ENCODE results near the gene LHX5.

The LHX5 gene

GRCh38 chr12:113472191-113473121 lies 785 bp upstream of the LHX5 start:
- H3K4me3 ChIP-seq (ENCODE audit: insufficient read depth, low read depth, low read length): peak overlapping the region; percentile 84
- H3K27me3 ChIP-seq (ENCODE audit: control insufficient read depth, insufficient read depth, low read length, poor library complexity, severe bottlenecking): peaks cover 98% of the 10 kb centered on the region
- H3K4me1 ChIP-seq (ENCODE audit: control insufficient read depth, insufficient read depth, low read length): peaks cover 69% of the 10 kb centered on the region
- no peaks in the 10 kb centered on the region for H3K9me3 ChIP-seq (ENCODE audit: control insufficient read depth, low read length)
- H3K27ac ChIP-seq (ENCODE audit: insufficient read depth, low read depth, low read length, poor library complexity, severe bottlenecking): peak overlapping the region; percentile 50
- H3K36me3 ChIP-seq (ENCODE audit: control insufficient read depth, insufficient read depth, low read length): no peaks in the 10 kb centered on the region
- 0 to 1% methylated on average over 51 of the region's 51 CpGs for WGBS, 2 experiments

DNA sequence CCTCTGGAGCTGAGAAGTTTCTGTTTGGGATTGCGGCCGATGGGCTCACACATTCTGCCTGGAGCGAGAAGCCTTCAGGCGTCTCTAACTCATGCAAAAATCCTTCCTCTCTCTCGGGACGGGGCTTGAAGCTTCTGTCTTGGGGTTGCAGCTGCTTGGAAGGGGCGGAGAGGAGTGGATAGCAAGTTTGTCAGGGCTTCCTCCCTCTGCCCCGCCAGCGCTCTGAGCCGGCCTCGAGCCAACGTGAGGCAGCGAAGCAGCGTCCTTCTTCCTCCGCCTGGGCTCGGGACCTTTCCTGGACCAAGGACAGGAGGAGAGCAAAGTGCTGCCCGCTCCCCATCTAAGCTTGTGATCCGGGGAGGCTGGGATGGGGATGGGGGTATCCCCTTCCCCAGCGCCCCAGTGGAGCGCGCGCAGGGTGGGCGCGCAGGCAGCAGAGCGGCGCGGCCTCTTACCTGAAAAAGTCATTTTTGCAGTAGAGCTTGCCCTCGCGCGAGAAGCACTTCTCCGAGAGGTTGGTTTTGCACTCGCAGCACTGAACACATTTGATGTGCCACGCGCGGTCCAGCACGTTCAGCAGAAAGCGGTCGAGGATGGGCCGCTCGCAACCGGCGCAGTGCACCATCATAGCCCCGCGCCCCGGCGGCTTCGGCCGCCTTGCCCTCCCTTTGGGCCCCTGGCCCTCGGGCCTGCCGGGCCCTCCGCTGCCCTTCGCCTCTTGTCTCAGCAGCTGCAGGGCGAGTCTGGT lies 626 bp downstream of the LHX5 start:
- Histone ChIP-seq H3K27ac (ENCODE audit: insufficient read depth, low read depth, low read length, poor library complexity, severe bottlenecking) (peak overlapping the region; percentile 63), H3K27me3 (ENCODE audit: control insufficient read depth, insufficient read depth, low read length, poor library complexity, severe bottlenecking) (peaks cover 100% of the 10 kb centered on the region), H3K4me3 (ENCODE audit: insufficient read depth, low read depth, low read length) (peak overlapping the region; percentile 84), H3K36me3 (ENCODE audit: control insufficient read depth, insufficient read depth, low read length) (no peaks in the 10 kb centered on the region), H3K4me1 (ENCODE audit: control insufficient read depth, insufficient read depth, low read length) (peaks cover 77% of the 10 kb centered on the region), H3K9me3 (ENCODE audit: control insufficient read depth, low read length) (no peaks in the 10 kb centered on the region)
- 1% methylated on average over 53 of the region's 53 CpGs for WGBS, 2 experiments

DNA sequence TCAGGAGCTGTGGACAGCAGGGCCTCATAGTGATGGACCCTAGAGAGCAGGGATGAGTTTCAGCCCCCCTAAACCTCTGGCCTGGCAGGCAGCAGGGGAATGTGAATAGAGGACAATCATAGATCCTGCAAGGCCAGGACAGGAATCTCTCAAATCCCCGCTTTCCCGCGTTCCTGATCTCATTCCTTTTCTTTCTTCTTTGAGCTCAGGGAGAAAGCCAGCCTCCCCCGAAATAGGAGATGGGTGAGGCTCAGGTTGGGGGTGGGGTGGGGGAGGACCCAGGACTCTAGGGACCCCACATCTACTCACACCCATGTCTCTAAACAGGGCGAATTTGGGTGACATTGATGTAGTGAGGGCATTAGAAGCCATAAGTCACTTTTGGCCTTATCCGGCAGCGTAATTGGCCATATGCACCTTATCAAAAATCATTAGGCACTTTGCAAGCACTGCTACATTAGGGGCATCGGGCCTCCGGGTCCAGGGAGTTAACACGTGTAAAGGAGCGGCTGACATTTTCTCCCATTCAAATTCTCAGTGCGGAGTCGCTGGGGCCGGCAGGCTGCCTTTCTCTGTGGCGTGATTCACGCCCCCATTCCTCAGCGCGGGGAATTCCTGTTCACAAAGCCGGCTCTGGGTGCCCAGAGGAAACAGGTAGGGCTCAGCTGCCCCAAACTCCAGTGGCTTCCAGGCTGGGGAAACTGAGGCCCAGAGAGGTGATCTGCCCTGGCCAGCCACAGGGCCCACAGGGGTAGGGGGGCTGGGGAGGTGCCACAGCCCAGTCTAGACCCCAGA lies 1.5 kb downstream of the LHX5 start:
- 3 to 5% methylated on average over 18 to 19 of the region's 19 CpGs for WGBS, 2 experiments
- H3K27ac ChIP-seq (ENCODE audit: insufficient read depth, low read depth, low read length, poor library complexity, severe bottlenecking): no peak overlapping the region
- H3K27me3 ChIP-seq (ENCODE audit: control insufficient read depth, insufficient read depth, low read length, poor library complexity, severe bottlenecking): peaks cover 100% of the 10 kb centered on the region
- H3K9me3 ChIP-seq (ENCODE audit: control insufficient read depth, low read length): no peaks in the 10 kb centered on the region
- no peaks in the 10 kb centered on the region for H3K36me3 ChIP-seq (ENCODE audit: control insufficient read depth, insufficient read depth, low read length)
- peaks cover 75% of the 10 kb centered on the region for H3K4me1 ChIP-seq (ENCODE audit: control insufficient read depth, insufficient read depth, low read length)
- peak overlapping the region; percentile 84 for H3K4me3 ChIP-seq (ENCODE audit: insufficient read depth, low read depth, low read length)

- H3K36me3 ChIP-seq (ENCODE audit: control insufficient read depth, insufficient read depth, low read length): no peaks in the 10 kb centered on the region
- peak overlapping the region; percentile 84 for H3K4me3 ChIP-seq (ENCODE audit: insufficient read depth, low read depth, low read length)
- no peak overlapping the region for H3K27ac ChIP-seq (ENCODE audit: insufficient read depth, low read depth, low read length, poor library complexity, severe bottlenecking)
- WGBS, 2 experiments: 12 to 15% methylated on average over 17 of the region's 17 CpGs
- H3K27me3 ChIP-seq (ENCODE audit: control insufficient read depth, insufficient read depth, low read length, poor library complexity, severe bottlenecking): peaks cover 100% of the 10 kb centered on the region
- peaks cover 76% of the 10 kb centered on the region for H3K4me1 ChIP-seq (ENCODE audit: control insufficient read depth, insufficient read depth, low read length)
- no peaks in the 10 kb centered on the region for H3K9me3 ChIP-seq (ENCODE audit: control insufficient read depth, low read length)
These were observed 2.3 kb downstream of the LHX5 start for GRCh38 chr12:113469224-113469948.

- H3K4me3 ChIP-seq (ENCODE audit: insufficient read depth, low read depth, low read length): peak overlapping the region; percentile 84
- peaks cover 100% of the 10 kb centered on the region for H3K27me3 ChIP-seq (ENCODE audit: control insufficient read depth, insufficient read depth, low read length, poor library complexity, severe bottlenecking)
- H3K9me3 ChIP-seq (ENCODE audit: control insufficient read depth, low read length): no peaks in the 10 kb centered on the region
- H3K36me3 ChIP-seq (ENCODE audit: control insufficient read depth, insufficient read depth, low read length): no peaks in the 10 kb centered on the region
- H3K4me1 ChIP-seq (ENCODE audit: control insufficient read depth, insufficient read depth, low read length): peaks cover 71% of the 10 kb centered on the region
- 3 to 4% methylated on average over 38 of the region's 38 CpGs for WGBS, 2 experiments
- no peak overlapping the region for H3K27ac ChIP-seq (ENCODE audit: insufficient read depth, low read depth, low read length, poor library complexity, severe bottlenecking)
These were observed 3.1 kb downstream of the LHX5 start for GRCh38 chr12:113468365-113469223.

GRCh38 chr12:113467502-113468364 lies 3.9 kb downstream of the LHX5 start:
- Histone ChIP-seq H3K4me1 (ENCODE audit: control insufficient read depth, insufficient read depth, low read length) (peaks cover 75% of the 10 kb centered on the region), H3K27me3 (ENCODE audit: control insufficient read depth, insufficient read depth, low read length, poor library complexity, severe bottlenecking) (peaks cover 100% of the 10 kb centered on the region), H3K27ac (ENCODE audit: insufficient read depth, low read depth, low read length, poor library complexity, severe bottlenecking) (no peak overlapping the region), H3K9me3 (ENCODE audit: control insufficient read depth, low read length) (no peaks in the 10 kb centered on the region), H3K36me3 (ENCODE audit: control insufficient read depth, insufficient read depth, low read length) (no peaks in the 10 kb centered on the region), H3K4me3 (ENCODE audit: insufficient read depth, low read depth, low read length) (peak overlapping the region; percentile 84)
- WGBS, 2 experiments: 4 to 5% methylated on average over 78 of the region's 78 CpGs

DNA sequence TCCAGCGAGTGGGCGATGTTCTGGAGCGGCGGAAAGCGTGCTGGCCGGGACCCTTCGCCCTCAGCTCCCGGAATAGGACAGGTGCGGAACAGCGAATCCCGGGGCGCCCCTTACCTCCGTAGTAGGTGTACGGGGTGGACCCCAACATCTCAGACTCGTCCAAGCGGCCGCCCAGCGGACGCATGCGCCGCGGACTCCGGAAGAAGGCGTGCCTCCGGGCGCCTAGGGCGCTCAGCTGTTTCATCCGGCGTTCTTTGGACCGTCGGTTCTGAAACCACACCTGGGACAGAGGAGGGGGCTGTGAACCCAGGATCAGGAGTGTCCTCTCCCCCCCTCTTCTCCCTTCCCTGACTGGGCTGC lies 4.5 kb downstream of the LHX5 start:
- Histone ChIP-seq H3K9me3 (ENCODE audit: control insufficient read depth, low read length) (no peaks in the 10 kb centered on the region), H3K27ac (ENCODE audit: insufficient read depth, low read depth, low read length, poor library complexity, severe bottlenecking) (no peak overlapping the region), H3K36me3 (ENCODE audit: control insufficient read depth, insufficient read depth, low read length) (no peaks in the 10 kb centered on the region), H3K4me3 (ENCODE audit: insufficient read depth, low read depth, low read length) (peak overlapping the region; percentile 84), H3K27me3 (ENCODE audit: control insufficient read depth, insufficient read depth, low read length, poor library complexity, severe bottlenecking) (peaks cover 100% of the 10 kb centered on the region), H3K4me1 (ENCODE audit: control insufficient read depth, insufficient read depth, low read length) (peaks cover 71% of the 10 kb centered on the region)
- WGBS, 2 experiments: 19 to 29% methylated on average over 31 of the region's 31 CpGs

DNA sequence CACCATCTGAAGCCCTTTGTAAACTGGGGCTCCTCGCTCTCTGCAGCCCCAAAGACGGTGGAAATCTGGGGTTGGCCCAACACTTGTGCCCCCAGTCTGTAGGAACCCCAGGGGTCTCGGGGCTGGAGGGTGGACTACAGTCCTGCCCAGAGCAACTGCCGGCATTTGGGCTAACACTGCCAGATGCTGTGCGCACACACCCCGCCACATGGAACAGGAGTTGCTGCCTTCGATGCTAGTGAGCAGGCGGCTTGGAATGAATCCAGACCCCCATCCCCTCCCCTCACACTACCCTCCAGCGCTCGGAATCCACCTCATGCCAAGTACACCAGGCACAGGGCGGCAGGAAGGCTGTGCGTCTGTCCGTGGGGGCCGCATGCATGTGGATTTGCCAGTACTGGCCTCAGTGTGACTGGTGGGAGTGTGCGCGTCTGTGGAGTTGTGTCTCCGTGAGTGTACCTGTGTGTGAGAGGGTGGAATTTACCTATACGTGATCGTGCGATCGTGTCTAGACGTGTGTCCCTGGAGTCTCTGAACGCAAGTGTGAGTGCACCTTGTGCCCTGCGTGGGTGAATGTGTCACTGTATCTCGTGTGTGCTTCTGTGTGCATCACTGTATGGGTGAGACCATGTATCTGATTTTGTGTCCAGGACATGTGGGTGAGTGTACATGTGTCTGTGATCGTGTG lies 5.1 kb downstream of the LHX5 start:
- peaks cover 95% of the 10 kb centered on the region for H3K27me3 ChIP-seq (ENCODE audit: control insufficient read depth, insufficient read depth, low read length, poor library complexity, severe bottlenecking)
- H3K27ac ChIP-seq (ENCODE audit: insufficient read depth, low read depth, low read length, poor library complexity, severe bottlenecking): no peak overlapping the region
- 35 to 50% methylated on average over 26 of the region's 26 CpGs for WGBS, 2 experiments

More for the DNA sequence above, 5.1 kb downstream of the LHX5 start:
- Histone ChIP-seq H3K4me1 (ENCODE audit: control insufficient read depth, insufficient read depth, low read length) (peaks cover 67% of the 10 kb centered on the region), H3K4me3 (ENCODE audit: insufficient read depth, low read depth, low read length) (peak overlapping the region; percentile 84), H3K36me3 (ENCODE audit: control insufficient read depth, insufficient read depth, low read length) (no peaks in the 10 kb centered on the region), H3K9me3 (ENCODE audit: control insufficient read depth, low read length) (no peaks in the 10 kb centered on the region)

Measured in ectodermal cell (in vitro differentiated cells).